HG03159 (cell line): ENCODE results near the gene DOCK1.

Experiments
- ATAC-seq: cut with Tn5 transposase; IDR thresholded peaks from one replicate; pipeline ENCODE4 v1.9.1; 2021; ENCODE audit warnings: mild to moderate bottlenecking, moderate library complexity; ENCODE audit not compliant: unreplicated experiment

DOCK1 gene

DNA sequence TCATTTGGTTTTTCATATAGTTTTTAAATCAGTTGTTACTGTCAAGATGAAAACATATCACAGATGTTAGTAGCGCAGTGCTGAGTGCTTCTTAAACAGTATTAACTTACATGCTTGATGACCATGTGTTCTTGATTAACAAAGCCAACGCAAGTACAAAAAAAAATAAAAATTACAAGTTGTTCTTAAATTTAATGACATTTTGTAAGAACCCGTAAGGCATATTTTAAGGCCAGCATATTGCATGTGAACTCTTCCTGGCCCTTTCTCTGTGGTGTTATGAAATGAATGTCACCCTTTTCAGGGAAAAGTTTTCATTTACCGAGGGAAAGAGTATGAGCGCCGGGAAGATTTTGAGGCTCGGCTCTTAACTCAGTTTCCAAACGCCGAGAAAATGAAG, 503.5 kb downstream of the DOCK1 start:
- ATAC-seq, result no peak

DNA sequence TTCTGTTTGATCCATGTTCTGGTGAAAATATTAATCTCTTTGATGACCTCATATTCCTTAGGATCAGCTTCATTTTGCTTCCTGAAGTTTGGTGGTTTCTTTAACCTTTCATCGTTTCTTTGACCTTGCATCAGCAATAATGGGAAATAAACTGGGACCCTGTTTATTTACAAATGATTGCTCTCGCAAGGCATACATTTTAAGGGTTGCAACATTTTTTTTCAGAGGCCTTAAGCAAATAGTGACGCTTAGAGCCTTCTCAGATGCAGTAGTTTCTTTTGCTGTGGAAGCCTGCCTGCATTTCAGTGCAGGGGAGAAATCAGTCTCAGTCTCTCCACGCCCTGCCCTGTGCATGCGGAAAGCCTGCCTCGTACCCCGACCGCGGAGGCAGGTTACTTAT, 504.8 kb downstream of the DOCK1 start:
- no peak for ATAC-seq

DNA sequence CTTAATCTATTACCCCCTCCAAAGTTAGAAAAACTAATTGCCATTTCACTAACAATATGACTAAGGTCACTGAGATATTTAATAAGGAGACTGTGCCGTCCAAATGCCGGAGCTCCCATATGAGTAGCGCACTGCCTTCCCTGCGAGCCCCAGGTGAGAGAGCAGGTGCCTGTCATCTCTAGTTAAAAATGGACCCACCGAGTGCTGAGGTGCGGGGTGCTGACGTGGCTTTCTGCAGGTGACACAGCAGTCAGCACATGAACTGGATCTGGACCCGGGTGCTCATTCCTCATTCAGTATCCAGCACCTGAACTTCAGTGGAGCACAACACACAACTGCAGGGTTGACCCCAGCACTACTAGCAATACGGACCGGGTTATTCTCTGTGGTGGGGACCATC, 505.8 kb downstream of the DOCK1 start:
- no peak for ATAC-seq

DNA sequence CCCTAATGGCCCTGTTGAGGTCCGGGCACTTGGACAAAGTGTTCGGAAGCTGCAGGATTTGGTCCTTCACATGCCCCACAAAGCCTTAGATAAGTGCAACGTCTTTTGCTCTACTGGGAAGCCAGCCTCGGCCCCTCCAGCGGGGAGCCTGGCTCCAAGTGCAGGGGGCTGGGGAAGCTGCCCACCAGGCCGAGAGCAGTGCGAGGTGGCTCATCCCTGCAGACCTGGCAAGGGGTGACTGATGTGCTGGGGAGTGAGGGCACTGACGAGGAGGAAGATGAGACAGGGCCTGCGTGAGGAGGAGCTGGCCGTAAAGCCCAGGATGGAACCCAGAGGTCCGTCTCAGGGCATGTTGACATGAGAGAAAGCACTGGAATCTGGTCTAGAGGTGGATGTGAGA, 508.1 kb downstream of the DOCK1 start:
- no peak for ATAC-seq

DNA sequence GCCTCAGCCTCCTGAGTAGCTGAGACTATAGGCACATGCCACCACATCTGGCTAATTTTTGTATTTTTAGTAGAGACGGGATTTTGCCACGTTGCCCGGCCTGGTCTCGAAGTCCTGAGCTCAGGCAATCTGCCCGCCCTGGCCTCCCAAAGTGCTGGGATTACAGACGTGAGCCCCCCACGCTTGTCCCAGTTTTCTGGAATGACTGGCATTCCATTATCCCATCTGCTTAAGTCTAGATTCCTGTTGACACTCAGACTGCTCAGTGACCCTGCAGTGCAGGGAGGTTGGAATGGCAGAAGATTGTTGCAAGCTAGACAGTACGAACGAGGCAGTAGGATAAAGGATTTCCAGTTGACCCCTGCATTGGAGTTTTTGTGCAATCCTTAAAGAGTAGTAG, 508.8 kb downstream of the DOCK1 start:
- ATAC-seq, result no peak

DNA sequence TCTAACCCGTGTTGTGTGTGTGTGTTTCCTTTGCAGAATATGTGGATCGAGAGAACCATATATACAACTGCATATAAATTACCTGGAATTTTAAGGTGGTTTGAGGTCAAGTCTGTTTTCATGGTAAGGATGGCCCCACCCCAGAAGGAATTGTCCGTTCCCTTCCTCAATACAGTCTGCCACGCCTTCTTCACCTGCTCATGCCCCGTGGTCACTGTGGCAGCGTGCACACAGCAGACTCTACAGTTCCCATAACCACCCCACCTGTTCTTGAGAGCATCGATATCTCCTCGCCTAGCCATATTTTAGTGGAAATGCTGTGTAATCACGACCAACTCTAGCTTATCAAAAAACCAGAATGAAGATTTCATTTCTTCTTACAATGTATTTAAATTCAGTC, 509.9 kb downstream of the DOCK1 start:
- ATAC-seq, result no peak

DNA sequence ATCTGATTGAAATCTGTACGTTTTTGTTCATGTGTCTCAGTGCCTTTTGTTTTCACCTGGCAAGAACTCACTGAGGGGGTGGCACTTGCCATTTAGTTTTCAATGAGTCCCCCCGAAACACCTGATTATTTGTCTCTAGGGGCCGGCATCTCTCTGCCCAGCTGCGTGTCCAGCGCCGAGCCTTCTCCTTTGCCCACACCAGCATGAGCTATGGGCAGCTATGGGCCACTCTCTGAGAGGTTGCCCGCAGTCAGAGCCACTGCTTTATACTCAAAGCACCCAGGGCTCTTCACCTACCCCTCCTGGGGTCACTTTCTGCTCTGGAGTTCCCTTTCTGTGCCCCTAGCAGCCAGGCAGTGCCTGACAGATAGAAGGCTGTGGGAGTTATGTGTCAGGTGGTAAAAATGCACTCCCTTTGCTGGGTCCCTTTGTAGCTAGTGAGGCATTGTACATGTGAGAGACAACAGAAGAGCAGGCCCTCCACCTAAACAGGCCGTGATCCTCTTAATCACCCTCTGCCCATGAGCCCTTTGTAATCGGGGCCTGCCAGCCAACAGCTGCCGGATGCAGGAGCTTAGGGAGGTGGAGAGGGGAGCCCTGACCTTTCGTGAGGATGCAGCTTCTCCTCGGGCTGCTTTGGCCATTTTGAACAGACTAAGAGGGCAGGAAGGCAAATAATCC, 510.8 kb downstream of the DOCK1 start:
- no peak for ATAC-seq

DNA sequence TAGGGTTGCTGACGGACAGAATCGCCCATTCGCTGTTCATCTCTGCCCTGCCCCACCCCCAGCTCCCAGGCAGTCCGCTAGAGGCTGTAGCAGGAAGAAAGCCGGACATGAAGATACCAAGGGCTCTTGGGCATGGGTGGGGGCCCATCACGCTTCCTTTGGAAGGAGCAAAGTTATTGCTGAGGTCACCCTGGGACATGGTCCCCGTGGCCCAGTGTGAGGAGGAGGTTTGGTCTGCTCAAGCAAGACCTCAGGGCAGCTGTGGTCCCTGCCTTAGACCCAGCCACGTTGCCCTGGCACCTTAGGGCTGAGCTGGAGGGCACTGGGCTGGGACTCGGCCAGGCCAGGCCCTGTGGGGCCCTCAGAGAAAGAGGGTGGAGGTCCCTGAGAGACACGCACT, 511.8 kb downstream of the DOCK1 start:
- ATAC-seq, result no peak

DNA sequence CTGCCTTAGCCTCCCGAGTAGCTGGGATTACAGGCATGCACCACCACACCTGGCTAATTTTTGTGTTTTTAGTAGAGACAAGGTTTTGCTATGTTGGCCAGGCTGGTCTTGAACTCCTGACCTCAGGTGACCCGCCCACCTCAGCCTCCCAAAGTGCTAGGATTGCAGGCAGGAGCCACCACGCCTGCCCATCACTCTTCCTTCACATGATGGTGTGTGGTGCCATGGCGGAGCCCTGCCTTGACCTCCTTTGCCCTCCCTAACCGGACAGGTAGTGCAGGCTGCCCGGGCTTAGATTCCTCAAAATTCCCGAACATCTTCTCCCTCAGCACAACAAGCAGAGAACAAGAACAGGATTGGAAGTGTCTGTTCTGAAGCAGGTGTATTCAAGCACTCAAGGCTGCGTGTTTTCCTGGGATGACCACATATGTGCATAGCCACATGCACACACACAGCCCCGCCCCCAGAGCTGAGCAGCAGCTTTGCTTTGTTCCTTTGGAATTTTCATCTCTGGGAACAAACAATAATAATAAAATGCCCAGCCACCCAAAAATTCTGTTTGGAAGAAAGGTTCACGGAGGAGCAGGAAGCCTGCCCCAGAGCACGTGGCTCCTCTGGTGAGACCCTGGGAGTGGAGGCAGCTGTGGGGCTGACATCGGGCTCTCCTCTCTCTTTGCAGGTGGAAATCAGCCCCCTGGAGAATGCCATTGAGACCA, 512.6 kb downstream of the DOCK1 start:
- ATAC-seq, result no peak

DNA sequence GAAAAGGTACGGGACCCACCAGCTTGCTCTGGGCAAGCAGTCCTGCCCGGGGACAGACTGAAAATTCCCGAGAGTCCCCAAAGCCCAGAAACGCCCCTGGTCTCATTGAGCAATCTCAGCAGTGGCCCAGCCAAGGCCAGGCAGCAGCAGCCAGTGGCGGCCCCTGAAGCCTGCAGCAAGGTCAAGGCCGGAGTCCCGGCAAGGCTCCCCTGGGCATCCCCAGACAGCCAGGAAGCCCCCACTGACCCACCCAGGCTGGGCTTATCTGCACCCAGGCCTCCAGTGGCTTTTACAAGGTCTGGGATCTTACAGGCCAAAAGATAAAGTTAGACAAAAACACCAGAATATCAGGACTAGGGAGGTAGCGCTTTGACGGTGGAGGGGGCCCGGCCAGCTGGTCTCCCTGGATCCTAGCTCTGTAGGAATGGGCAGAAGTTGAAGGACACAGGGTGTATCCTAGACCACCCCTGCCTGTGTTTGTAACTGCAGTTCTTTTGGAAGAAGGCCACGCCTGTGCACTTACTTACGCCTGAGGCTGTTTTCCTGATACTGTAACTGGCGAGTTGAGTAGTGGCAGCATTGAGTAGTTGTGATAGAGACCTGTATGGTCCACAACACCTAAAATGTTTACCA, 513.4 kb downstream of the DOCK1 start:
- ATAC-seq, result no peak

DNA sequence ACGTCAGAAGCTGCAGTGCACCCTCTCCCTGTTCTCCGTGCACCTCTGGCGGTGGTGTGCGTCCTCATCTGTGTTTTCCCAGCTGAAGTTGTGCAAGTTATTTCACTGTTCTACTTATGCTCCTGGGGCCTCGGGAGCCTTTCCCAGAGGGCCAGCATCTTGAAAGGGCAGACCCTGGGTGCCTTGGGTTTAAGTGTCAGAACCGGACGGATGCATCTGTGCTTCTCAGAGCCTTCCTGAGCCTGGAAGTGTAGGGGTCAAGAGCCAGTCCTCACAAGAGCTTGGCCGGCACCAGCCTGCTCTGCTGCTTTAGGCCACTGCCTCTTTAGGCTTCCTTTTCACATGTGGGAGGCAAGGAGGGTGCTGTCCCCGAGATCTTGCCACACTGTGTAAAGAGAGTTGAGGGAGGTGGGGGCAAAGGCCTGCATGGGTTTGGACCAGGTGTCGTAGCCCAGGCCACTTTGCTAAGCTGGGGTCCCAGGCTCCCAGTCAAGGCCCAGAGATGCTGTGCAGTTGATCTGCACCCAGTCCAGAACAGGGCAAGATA, 515.0 kb downstream of the DOCK1 start:
- no peak for ATAC-seq

DNA sequence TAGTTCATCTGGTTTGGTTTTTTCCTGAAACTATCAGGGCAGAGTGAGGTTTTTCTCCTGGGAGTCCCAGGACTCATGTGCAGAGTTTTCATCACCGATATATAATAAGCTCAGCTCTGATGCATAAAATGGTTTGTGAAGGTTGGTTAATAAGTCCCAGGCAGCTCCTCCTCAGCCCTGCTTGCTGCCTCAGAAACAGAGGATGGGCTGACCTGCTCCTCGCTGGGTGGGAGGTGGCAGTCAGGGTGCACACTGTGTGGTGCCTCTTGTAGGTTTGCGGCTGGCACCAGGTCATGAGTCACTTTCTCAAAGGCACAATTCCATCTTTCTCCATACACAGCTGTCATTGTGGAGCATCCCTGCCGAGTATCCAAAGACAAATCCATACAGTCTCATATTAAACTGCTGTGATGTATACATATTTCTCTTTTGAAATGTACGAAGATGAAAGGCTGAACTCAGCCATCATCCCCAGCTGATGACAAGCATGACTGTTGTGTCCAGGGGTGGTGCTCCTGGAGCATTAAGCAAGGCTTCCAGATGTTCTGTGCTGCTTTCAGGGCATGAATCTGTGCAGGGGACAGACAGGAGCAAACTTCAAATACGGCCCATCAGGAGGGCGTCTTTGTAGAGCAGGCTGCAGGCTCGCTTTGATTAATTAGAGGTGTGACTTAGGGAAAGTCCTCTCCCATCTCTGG, 518.1 kb downstream of the DOCK1 start:
- no peak for ATAC-seq

DNA sequence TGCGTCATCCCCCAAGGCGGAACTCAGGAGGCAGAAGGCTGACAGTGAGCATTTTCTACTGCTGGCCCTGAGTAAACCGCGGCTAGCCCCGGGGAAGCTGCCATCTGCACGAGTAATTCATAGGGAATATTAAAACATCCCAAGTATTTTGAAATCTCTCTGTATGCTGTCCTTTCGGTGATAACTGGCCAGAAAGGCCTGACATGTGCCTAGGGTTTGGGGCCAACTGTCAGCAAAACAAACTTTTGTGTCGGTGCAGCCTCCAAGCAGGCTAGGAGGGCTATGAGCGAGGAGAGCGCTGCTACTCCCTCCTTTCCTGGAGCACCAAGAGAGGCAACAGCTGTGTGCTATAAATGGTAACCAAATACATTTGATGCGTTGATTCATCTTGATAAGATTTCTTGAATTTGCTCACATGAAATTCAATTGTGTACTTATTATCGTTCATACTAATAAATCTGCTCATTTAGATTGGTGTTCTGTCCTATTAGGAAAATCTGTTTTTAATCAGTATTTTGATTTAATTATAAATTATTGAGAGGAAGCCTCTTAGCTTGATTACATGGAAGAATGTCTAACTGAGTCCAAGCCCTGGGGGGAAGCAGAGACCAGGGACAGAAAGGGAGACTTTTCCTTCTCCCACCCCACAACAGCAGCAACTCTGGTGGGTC, 519.5 kb downstream of the DOCK1 start:
- no peak for ATAC-seq

DNA sequence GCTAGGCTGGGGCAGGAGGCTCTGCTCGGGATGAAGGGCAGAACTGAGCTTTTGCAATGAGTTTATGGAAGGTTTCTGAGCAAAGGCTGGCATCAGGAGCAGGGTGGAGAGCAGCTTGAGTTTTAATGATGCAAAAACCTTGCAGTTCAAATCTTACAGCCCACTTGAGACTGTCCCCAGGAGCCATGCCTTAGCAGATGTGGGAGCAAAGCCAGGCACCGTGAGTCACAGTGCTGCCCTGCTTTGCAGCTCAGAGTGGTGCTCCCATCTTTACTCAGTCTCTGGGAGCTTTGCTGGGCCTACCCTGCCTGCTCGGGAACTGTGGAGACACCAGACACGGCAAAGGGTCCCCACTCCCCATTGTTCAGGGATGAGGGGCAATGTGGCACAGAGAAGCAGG, 521.5 kb downstream of the DOCK1 start:
- no peak for ATAC-seq

DNA sequence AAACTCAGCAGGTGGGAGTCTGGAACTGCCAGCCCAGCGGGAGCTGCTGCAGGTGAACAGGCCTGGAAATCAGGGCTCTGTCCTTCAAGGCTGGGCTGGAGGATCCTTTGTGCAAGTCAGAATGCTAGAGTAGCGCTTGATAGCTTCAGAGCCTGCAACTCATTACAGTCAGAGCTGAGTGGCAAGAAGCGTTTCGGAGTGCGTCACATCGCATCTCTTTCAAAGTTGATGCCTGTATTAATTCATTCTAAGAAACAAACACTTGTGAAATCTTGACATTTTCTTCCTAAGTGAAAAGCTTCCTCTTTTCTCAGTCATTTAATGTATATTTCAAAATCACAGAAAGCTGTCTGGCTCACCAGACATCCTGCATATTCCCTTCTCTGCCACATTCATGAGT, 522.7 kb downstream of the DOCK1 start:
- no peak for ATAC-seq

DNA sequence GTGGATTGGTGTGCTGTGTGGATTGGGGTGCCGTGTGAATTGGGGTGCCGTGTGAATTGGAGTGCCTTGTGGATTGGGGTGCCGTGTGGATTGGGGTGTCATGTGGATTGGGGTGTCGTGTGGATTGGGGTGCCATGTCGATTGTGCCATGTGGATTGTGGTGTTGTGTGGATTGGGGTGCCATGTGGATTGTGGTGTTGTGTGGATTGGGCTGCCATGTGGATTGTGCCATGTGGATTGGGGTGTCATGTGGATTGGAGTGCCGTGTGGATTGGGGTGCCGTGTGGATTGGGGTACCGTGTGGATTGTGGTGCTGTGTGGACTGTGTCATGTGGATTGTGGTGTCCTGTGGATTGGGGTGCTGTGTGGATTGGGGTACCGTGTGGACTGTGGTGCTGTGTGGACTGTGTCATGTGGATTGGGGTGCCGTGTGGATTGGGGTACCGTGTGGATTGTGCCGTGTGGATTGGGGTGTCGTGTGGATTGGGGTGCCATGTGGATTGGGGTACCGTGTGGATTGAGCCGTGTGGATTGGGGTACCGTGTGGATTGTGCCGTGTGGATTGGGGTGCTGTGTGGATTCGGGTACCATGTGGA, 523.3 kb downstream of the DOCK1 start:
- ATAC-seq, result no peak

DNA sequence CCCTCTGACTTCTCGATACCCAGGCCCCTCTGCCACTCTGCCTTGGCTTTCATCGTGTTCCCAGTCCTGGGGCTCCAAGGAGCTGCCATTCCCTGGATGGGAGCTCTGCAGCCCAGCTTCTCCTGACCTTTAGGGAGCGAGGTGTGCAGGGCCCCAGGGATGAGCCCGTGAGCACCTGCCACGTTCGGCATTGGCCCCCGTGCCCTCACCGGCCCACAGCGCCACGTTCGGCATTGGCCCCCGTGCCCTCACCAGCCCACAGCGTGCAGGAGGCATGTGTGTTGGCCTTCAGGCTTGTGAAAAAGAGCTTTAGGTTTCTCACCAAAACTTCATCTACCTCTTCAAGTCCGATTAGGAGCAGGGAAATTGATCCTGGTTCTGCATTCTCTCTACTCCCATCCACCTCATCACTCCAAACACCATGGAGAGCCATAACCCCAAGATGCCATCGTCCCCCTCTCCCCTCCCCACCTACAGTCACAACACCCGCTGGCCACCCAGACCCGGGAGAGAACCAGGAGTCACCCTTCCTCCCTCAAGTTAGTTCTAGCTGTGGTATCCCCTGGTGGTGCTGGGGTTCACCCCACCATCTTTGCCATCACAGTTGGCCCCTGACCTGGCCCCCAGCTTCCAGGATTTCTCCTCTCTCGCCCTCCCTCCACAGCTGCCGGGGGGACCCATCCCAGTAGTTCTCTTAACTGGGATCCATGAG, 524.5 kb downstream of the DOCK1 start:
- ATAC-seq, result no peak

DNA sequence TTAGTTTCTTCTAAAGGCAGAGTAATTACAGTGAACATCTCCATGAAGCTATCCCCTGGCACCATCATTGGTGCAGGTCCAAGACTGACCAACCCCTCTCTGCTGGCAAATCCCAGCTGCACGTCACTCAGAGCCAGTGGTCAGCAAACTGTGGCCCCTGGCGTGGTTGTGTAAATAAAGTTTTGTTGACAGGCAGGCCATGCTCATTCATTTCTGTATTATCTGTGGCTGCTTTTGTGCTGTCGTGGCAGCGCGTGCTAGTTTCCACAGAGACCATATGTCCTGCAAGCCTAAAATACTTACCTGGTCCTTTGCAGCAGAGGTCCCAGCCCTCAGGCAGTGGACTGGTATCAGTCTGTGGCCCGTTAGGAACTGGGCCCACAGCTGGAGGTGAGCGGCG, 526.3 kb downstream of the DOCK1 start:
- ATAC-seq, result no peak

DNA sequence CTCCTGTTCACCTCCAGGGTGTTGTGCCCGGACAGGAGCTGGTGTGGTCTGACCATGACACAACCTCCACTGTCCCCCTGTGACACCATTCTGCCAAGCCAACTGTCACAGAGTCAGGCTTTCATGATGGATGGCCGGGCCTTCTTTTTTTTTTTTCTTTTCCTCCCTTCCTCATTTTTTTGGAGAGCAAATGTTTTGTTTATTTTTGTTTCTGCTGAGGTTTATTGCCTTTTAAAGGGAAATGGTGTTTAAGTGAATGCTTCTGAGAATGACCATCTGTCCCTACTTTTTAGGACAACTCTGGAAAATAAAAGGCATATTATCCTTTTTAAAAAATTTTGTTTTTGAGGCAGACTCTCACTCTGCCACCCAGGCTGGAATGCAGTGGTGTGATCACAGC, 528.8 kb downstream of the DOCK1 start:
- no peak for ATAC-seq

DNA sequence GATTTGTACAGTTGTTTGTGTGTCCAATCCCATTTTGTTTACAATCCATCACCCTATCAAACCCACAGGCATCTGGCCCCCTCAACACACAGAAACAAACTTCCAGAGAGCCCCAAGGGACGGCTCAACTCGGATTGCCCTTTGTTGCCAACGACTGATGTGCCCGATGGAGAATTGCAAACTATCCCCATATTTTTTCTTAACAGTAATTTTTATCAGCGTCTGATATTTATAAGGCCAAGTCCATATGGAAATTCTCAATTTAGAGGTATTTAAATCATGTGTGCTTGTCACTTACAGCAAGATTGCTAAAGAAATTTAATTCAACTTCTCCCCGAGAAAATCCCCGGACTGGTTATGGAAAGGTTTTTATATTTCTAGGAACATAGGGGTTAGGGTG, 530.0 kb downstream of the DOCK1 start:
- ATAC-seq, result no peak
